A204.1 (cell line): ENCODE data around the gene ANGPTL2.

Experiments
- FAIRE-seq: peaks from 2 replicates; lab custom pipeline; 2012; peaks lifted over from hg19 to GRCh38; lab: Jason Lieb, UNC

ANGPTL2 gene

DNA sequence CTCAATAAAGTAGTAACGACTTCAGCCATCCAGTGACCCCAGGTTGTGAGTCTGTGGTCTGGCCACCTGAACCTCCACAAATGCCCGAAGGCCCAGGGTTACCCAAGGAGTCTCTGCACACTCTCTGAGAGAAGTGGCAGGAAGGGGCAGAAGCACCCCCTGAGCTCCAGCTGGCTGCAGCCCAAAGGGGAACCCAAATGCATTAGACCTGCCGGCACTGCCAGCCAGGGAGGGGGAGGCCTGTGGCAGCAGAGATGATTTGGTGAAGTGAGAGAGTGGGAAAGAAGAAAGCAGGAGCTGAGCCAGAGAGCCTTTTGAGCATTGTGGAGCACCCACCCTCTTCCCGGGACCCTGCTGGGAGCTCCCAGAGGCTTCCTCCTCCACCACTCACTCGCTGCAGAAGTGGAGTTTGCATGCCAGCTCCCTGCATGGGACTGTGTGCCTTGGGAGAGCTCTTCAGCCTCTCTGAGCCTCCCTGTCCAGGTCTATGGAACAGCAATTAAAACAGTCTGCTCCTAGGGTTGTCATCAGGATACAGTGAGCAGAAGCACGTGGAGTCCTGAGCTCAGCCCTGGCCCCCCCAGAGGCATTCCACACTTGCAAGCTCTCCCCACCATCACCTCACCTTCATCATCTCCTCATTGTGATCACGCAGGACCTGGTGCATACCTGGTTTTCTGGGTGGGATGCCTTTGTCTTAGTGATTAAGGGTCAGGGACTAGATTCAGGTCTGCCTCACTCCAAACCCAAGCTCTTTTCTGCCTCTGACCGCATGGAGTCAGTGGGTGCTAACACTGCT, 13.8 kb upstream of the ANGPTL2 start:
- FAIRE-seq, result no peak

DNA sequence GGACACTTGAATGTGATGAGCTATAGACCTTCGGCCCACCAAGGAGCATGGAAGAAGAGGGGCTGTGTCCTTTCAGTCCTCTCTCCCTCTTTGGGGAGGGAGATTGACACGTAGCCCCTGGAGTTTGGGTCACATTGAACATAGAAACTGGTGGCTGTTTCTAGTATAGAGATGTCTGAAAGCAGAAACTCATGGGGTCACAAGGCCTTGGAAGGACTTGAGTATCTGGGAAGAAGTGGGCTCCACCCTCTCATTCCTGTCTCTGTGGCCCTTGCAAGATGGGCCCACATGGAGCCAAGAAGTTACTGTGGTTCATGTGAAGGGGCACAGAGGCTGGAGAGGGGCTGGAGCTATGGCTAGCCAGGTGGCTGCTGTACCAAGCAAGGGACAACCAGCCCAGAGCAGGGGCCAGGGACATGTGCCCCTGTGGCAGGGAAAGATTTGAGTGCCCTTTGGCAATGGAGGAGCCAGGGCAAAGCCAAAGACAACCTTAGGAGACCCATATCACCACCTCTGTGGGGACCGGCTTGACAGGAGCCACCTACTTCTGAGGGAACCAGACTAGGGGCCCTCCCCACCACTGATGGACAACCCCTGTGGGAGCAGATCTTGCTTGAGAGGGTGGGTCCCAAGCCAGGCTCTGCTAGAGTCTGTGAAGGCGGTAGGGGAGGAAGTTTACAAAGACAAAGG, 12.8 kb upstream of the ANGPTL2 start:
- FAIRE-seq, result no peak

DNA sequence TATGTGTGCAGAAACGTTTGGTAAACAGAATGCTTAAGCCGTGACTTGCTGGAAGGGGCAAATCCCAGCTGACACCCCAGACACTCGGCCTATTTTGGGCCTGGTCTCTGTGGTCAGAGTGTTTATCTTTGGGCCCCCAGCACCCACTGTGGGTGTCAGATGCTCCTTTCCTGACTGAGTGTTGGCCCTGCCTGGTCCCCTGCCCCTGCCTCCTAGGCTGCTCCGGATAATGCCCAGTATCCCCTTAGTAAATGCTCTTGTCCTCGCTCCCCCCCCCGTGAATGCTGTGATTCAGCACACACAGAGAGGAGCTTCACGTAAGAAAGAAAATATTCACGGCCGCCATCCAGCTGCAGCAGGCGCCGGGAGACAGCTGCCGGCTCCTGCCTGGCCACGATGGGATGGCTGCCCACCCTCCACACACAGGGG, 11.3 kb upstream of the ANGPTL2 start:
- no peak for FAIRE-seq

DNA sequence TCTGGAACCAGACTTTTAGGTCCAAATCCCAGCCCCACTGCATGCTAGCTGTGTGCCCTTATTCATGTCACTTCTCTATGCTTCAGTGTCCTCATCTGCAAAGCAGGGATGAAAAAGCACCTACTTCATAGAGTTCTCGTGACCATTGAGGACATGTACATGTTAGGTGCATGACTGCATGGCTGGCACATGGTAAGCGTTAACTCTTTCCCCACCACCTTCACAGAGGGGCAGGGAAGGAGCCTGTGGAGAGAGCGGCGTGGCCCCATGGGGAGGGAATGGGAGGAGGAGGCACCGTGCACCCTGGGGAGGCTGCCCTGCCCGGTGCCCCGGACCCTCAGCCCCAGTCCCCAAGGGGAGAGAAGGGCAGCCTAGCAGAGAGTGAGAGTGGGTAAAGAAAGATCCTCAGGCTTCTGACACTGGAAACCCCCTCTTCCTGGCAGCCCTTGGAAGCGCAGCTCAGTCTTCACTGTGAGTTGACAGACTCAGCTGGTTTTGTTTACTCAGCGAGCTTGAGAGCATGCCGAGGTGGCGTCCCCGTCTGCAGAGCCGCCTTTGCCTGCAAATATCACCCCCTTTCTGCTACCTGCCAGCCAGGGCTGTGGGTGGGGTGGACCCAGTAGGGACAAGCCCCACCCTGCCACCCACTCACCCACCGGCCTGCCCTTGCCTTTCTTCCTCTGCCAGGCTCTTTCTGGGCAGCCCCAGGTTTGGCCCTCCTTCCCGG, 10.6 kb upstream of the ANGPTL2 start:
- no peak for FAIRE-seq

DNA sequence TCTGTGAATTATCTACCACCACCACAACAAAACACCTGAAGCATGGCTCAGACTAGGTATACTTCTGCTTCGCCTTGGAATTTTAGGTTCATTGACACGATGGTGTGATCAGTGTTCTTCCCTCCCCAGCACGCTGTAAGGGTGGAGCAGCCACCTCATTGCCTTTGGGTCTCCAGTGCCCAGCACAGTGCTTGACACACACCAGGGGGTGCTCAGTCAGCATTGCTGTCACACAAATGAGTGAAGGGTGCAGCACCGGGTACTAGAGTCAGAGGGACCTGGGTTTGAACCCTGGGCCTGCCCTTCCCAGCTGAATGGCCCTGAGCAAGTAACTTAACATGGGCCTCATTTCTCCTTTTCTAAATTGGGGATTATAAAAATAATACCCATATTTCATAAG, 9.9 kb upstream of the ANGPTL2 start:
- no peak for FAIRE-seq

DNA sequence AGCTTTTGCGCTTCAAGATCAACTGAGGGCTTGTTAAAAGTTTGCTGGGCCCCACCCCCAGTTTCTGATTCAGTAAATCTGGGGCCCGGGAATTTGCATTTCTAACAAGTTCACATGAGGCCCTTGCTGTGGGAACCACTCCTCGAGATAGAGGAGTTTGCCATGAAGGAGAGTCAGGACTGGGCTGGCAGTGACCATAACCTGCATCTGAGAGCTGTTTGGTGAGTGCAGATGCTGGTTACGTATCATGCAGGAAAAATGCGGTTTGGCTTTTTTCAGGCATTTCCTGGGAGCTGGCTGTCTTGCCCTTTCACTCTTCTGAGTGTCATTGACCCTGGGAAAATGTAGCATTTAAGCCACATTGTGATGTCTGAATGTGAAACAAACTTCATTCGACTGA, 9.4 kb upstream of the ANGPTL2 start:
- FAIRE-seq, result no peak

DNA sequence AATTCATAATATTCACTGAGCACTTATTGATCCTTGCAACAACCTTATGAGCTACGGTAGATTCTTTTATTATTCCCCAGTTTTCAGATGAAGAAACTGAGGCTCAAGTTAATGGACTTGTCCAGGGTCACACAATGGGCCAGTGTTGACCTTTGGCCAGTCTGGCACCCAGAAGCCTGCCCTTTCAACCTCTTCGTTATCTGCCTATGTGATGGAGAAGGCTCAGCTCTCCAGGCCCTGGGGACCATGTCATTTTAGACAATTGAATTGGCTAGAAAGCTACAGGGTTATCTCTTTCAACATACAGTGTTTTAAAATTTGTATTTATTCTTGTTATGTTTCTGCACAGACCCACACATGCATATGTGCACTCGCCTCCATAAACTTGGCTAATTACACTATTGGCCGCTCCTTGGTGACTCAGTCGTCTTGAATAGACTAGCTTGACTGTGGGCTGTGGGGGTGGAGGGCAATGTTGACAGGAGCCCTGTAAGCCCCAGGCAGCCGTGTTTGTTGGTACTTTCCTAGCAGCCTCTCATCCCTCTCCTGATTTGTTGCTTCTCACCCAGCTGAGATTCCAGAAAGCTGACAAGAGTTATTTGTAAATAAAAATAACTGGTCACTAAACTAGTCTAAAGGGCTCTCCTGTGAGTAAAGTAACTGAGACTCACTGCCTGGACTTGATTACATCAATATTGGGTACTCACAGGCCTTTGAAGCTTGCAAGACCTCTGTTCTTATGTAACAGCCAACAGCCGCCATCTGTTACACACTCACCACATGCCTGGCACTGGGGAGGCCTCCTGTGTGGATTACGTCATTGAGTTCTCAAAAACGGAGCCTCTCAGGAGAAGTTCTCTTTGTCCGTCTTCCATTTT, 8.5 kb upstream of the ANGPTL2 start:
- FAIRE-seq, result no peak

DNA sequence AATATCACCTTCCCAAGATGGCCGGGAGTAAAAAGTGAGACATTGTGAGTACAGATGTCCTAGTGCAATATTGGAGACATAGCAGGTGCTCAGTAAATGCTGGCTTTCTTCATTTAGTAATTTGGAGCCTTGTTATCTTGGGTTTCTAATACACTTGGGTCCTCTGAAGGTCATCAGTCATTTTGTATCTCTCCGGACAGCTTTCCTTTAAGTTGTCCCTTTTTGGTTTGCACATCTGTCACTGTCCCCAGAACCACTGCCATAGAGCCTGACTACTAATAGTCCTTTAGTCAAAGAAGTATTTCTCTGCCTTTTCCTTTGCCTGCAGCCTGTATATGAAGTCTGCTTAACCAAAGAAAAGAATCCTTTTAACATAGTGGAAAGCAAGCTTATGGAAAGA, 7.8 kb upstream of the ANGPTL2 start:
- FAIRE-seq, result no peak

DNA sequence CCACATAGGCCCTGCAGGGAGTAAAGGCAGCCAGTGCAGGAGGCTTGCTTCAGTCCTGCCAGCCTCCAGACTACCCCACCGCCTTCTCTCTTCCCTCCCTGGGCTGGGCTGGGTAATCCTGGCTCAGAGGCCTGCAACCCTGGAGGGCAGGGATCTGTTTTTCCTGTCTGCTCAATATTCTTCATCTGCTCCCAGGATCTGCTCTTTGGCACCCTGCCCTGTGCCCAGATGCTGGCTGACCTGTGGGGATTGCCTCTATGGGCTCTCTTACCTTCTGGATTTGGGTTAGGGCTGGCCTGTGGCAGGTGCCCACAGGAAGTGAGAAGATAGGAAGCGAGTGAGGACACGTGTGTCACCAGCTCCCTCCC, 7.3 kb upstream of the ANGPTL2 start:
- no peak for FAIRE-seq

DNA sequence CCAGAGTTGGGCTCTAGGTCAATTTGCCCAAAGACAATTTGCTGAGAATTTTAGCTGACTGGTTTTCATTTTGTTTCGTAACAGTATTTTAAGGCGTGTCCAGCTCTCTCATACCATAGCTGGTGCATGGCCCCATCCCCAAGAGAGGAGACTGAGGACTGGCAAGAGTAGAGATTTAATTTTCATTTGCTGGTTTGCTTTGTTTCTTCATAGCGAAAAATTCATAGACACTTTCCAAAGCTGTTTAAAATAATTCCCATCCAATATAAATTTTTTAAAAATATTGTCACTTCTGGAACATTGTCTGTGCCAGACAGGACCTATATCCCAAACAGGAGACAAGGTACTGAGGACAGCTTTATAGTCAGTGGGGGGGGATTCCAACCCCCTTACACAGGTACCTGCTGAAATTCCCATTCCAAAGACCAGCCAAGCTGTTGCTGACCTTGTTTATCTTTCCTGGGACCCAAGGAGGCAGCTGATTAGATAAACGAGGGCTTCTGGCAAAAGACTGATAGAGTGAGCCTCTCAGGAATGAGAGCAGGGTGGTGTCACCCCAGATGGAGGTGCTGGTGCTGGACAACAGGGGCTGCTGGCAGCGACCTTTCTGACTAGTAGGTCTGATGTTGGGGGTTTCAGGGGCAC, 6.8 kb upstream of the ANGPTL2 start:
- no peak for FAIRE-seq

DNA sequence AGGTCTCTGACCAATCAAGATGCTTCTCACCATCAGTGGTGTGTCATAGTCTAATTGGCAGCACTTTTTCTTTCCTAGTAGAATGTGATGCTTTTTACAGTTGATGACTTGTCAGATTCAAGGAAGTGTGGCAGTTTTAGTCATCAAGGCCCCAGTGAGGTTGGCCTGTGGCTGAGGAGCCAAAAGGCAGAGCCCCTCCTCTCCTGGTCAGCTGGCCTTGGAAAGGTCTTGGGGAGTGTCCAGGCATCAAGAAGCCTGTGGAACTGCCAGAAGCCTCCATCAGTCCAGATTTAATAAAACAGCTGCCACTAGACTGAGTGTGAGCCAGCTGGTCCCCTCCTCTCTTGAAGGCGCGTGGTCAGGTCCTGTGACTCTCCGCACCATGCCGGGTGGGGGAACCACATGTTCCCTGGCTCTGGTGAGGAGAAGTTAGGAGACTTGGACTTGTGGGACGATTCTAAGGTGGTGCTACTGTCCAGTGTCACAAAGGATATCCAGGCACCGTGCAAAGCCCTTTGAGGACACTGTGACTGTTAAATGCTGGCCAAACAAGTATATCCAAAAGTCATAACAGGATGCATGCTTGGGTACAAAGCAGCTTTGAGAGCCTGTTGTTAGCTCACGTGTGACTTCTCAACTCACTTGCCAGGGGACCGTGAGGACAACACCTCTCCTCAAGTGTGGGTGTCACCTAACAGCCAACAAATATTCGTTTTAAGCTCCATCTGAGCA, 6.1 kb upstream of the ANGPTL2 start:
- no peak for FAIRE-seq

DNA sequence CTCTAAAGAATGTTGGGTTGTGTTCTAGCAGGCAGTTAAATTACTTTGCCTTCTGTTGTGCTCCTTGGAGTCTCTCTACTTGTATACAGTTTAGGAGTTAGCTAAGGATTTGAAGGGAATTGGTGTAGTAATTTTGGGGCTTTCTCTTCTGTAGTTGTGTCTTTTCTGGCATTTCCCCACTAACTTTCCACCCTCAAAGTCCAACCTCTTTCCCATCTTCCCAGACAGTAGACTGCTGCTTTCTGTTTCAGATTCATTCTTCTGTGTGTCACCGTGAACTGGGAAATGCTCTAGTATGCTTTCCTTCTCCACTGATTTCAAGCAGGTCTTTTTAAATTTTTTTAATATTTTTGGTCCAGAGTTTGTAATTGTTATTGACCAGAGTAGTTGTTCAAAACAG, 4.5 kb upstream of the ANGPTL2 start:
- no peak for FAIRE-seq

DNA sequence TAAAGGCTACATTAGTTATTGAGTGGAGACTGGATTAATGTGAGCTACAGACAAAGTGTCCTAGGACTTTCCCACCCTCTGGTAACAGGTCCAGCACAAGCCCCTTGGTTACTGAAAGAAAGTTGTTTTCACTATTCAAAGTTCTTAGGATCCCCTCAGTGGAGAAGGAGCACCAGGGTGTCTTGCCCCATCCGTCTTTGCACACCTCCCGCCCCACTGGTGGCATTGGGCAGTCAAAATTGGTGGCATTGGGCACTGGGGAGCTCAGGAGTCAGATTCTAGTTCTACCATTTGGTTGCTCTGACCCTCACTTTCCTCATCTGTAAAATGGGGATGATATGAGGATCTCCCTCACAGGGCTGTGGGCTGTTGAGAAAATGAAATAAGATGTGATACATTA, 2.4 kb upstream of the ANGPTL2 start:
- no peak for FAIRE-seq

DNA sequence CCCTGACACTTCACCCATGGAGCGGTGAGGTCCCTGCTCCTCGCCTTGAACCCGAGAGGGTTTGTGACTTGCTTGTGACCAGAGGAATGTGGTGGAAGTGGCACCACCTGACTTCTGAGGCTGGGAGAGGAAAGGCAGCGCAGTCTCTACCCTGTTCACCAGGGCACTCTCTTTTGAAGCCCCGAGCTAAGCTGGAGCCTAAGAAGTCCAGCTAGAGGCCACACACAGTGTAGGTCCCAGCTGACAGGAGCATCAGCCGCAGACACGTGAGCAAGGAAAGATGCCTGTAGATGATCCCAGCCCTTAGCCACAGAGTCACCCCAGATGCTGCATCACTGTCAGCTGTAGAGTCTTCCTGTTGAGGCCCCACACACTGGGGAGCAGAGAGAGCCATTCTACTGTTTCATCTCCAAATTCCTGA, 1.7 kb upstream of the ANGPTL2 start:
- FAIRE-seq, result no peak

DNA sequence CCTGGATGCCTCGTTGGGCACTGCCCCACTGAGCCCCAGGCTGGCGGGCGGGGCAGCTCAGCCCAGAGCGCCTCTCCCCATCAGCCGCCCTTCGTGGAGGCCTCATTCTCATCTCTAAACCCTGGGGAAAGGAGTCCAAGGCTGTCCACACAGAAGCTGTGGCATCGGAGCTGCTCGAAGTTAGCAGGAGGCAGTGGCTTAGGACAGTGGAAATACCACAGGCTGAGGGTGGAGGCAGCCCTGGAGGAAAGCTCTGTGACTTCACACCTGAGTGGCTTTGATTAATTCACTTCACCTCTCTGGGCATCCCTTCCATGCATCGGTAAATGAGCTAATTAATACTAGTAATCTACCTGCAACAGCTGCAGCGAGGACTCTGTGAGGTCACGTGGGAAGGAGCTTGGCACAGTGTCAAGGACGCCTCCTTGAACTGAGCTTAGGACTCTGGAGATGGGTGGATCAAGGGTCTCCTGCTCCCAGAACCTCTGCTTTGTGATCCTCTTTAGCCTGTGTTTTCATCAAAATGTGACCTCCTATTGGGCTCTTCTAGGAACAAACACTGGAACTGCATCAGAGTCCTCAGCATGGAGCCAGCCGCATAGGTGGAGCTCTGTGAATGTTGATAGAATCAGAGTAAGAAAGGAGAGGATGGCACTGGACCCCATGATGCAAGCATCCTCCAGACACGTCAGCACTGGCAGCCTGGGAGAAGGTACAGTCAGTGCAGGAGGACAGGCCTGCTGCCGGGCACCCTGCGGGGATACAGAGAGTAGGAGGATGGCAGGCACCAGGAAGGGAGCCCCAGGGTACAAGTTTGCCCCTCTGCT, 842 bp upstream of the ANGPTL2 start:
- no peak for FAIRE-seq

DNA sequence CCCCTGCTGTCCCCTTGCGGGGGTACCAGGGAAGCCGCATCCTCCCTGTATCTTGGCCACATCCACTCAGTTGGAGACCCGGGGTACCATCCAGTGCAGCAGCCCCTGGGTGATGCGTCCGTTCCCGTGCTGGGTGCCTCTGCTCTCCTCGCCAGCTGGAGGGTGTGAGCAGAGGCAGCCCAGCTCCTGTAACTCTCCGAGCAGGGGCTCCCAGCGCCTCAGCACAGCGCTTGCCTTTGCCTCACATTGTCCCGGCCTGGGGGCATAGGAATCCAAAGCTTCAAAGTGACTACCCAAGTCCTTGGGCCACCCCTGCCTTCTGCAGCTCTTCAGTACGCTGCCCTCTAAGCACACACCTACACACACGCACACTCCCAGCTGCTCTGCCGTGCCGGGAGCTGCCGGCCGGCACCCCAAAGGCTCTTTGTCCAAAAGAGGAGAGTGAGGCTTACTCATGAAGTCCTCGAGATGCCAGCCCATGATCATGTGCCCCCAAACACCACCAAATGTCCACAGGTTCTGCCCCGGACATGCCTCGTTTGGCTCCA, 733 bp downstream of the ANGPTL2 start:
- no peak for FAIRE-seq

DNA sequence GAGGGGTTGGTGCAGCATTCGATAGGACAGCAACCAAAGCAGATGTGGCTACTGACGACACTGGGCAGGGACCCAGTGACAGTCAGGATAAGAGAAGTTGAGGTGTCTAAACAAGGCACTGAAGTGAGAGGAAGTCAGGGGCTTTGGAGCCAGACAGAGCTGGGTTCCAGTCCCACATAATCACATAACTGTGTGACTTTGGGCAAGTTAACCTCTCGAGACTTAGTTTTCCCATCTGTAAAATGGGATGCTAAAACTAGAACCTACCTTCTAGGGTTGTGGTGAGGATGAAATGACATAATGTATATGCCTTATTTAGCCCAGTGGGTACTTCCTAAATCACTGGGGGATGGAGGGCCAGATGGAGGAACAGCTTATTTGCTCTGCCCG, 3.1 kb downstream of the ANGPTL2 start:
- no peak for FAIRE-seq

DNA sequence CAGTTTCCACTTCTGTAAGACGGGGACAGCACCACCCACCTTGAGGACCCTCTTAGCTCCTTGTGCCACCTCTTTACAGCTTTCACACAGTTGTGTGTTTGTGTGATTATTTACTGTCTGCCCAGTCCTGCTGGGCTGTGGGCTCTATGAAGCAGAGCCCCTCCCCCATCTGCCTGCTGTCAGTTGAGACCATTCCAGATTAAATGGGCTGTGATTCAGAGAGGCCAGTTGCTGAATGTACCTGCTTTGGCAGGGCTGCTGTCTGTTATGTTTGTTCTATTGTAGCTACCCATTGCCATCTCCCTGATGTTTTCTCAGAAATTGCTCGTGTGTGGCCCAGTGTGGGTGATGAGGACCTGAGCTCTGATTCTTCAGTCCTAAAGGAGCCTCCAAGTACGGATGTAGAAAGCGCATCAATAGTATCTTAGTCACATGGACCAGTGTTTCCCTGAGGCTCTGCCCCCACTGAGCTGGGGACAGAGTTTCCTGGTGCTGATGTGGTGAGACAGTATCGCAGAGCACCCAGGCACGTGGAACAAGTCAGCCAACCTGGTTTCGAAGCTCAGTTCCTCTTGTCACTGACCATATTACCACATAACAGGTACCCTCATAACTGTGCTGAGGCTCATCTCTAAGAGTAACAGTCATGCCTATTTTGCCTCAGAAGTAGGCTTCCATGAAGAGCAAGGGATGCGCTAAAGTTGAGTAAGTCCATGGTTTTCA, 3.7 kb downstream of the ANGPTL2 start:
- FAIRE-seq, result no peak

DNA sequence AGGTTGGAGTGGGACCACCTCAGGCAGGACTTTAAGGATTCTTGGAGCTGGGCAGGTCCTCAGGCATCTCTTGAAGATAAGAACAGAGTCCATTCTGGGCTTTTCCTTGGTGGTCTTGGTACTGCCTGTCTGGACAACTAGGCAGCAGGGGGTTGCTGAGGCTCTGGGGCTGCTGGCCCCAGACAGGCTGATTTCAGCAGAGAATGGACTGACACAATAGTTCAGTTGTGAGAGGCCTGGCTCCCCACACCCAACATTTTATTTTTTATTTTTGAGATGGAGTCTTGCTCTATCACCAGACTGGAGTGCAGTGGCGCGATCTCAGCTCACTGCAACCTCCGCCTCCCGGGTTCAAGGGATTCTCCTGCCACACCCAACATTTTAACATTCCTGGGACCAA, 4.6 kb downstream of the ANGPTL2 start:
- no peak for FAIRE-seq
